Adrenal gland (tissue), 12 donors: Measurements from ENCODE around the gene KCNAB1. TPM values are rescaled to one million over a fixed set of nuclear protein-coding genes. Genes with fewer than 3 reads are reported as not detected.

Experiments used
- DNase-seq, 7 donors: peaks; one replicate each; pipeline ENCODE4 v3.0.0-alpha.2; 2019 to 2020
- H3K27ac ChIP-seq, 5 donors: fragments of 200-600 bp; sonication (generic) in 4 of 5; 1 replicate in 3 of 5; 2 replicates in 2 of 5; pipeline versions ENCODE4 v1.5.1 to v1.8.0; 2016 to 2020; ENCODE audit warnings: mild to moderate bottlenecking in 1 of 5
- H3K27me3 ChIP-seq: fragments of 200-600 bp; 2 replicates; pipeline ENCODE4 v1.8.0; 2021
- H3K36me3 ChIP-seq, 2 donors: fragments of 200-600 bp; replicated peaks in 1 of 2; 1 replicate in 1 of 2; 2 replicates in 1 of 2; pipeline versions ENCODE4 v1.5.1 to v1.8.0; 2018 to 2022
- H3K4me1 ChIP-seq, 2 donors: fragments of 200-600 bp; replicated peaks in 1 of 2; 1 replicate in 1 of 2; 2 replicates in 1 of 2; pipeline versions ENCODE4 v1.5.1 to v1.8.0; 2018 to 2021
- H3K4me3 ChIP-seq, 4 donors: fragments of 200-600 bp; sonication (generic) in 3 of 4; one replicate each; pipeline ENCODE4 v1.5.1; 2016 to 2018
- H3K9me3 ChIP-seq, 3 donors: fragments of 200-600 bp; sonication (generic) in 1 of 3; replicated peaks in 1 of 3; 1 replicate in 2 of 3; 2 replicates in 1 of 3; pipeline versions ENCODE4 v1.5.1 to v1.8.0; 2016 to 2021
- POLR2A ChIP-seq, 2 donors: fragments of 450-650 bp; IDR thresholded peaks; one replicate each; pipeline ENCODE4 v1.6.1; 2017; ENCODE audit warnings: antibody characterized with exemption in 2 of 2, mild to moderate bottlenecking in 2 of 2, moderate library complexity in 1 of 2
- WGBS, 4 donors: extraction: QIAGEN DNeasy Blood & Tissue Kit in 2 of 4; methylation state at CpG; one replicate each; pipeline versions ENCODE4 v1.1.5 to v1.1.7; 2013 to 2017; 5-methylcytosine and 5-hydroxymethylcytosine counted together
- intact Hi-C, 2 donors: fragments of 100-400 bp; cut with DNase I; formaldehyde crosslinking; loops; one replicate each; pipeline versions ENCODE4 v1.14.1 to v1.15.0; 2022 to 2023
- polyA plus RNA-seq, 3 donors: library from polyadenylated mRNA; stranded (reverse); fragments of 200-250 nt in 2 of 3; fragments of 350-450 nt in 1 of 3; fragmentation: Illumina TruSeq in 1 of 3; extraction: RNeasy Lipid Tissue Mini Kit (QIAGEN cat#74804) in 1 of 3; gene quantifications; one replicate each; pipeline ENCODE4 v1.2.3, GENCODE V29; 2013 to 2014
- total RNA-seq, 9 donors: library from RNA; depleted of rRNA in 4 of 9; stranded (reverse); fragments of >200 nt in 4 of 9; fragments of 120-200 nt in 1 of 9; fragmentation: NEBNext Ultra II Directional in 1 of 9; extraction: Animal tissue kit (Norgen Biotek cat#: 25700) in 1 of 9; gene quantifications; one replicate each; pipeline versions ENCODE4 v1.1.0 to v1.2.4, GENCODE V29; 2013 to 2023
- TF ChIP-seq, protein P1 (sequence below), 6 experiments: fragments of 450-650 bp in 4 of 6; fragments of 200-600 bp in 2 of 6; sonication (generic) in 1 of 6; IDR thresholded peaks; 1 replicate in 5 of 6; 2 replicates in 1 of 6; pipeline versions ENCODE4 v1.5.1 to v1.8.0; 2016 to 2021; ENCODE audit warnings: antibody characterized with exemption in 6 of 6, mild to moderate bottlenecking in 2 of 6, moderate library complexity in 1 of 6
- donor health status: healthy with polysubstance abuse.
- donor health status: Bipolar disorder and iron deficiency.
- donor health status: DM: yes; HTN: yes; CAD: no.
- donor health status: DM: no; HTN: no; CAD: no.
- donor health status: DM: no; HTN: no; CAD: no.
- donor health status: DM: yes; HTN: yes; CAD: no.

KCNAB1 gene
- total and polyA plus RNA-seq, 12 donors = 0.36 to 5.0 (median 1.5) TPM

DNA sequence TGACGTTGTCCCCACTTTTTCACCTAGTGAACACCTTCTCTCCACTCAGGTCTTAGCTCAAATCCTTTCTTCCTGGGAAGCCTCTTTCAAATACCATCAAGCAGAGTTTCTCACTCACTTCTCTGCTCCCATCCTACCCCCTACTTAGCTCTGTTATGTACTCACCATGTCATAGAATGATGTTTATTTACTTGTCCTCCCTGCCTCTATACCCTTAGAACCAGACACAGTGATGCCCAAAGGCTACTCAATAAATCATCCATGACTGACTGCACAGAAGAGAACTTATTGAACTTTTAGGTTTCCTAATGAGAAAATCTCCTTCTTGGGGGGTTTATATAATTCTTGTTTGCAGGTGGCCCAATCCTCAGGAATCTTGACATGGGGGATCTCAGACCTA, 280.4 kb downstream of the KCNAB1 start:
- Histone ChIP-seq H3K9me3 (no peaks in the 10 kb centered on the region), H3K36me3 (no peaks in the 10 kb centered on the region), H3K4me1 (no peaks in the 10 kb centered on the region), H3K27ac (no peak overlapping the region), H3K27me3 (no peaks in the 10 kb centered on the region), H3K4me3 (no peak overlapping the region)
- intact Hi-C loops = no loop called here
- TF ChIP-seq, protein P1, sequence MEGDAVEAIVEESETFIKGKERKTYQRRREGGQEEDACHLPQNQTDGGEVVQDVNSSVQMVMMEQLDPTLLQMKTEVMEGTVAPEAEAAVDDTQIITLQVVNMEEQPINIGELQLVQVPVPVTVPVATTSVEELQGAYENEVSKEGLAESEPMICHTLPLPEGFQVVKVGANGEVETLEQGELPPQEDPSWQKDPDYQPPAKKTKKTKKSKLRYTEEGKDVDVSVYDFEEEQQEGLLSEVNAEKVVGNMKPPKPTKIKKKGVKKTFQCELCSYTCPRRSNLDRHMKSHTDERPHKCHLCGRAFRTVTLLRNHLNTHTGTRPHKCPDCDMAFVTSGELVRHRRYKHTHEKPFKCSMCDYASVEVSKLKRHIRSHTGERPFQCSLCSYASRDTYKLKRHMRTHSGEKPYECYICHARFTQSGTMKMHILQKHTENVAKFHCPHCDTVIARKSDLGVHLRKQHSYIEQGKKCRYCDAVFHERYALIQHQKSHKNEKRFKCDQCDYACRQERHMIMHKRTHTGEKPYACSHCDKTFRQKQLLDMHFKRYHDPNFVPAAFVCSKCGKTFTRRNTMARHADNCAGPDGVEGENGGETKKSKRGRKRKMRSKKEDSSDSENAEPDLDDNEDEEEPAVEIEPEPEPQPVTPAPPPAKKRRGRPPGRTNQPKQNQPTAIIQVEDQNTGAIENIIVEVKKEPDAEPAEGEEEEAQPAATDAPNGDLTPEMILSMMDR (IDR thresholded peaks at IDR 0.05) = no peak
- TF ChIP-seq POLR2A (IDR thresholded peaks at IDR 0.05) = no peak
- 61 to 69% (median 65%) methylated on average over 1 of the region's 1 CpG for WGBS, 4 donors
- DNase-seq = no peak

DNA sequence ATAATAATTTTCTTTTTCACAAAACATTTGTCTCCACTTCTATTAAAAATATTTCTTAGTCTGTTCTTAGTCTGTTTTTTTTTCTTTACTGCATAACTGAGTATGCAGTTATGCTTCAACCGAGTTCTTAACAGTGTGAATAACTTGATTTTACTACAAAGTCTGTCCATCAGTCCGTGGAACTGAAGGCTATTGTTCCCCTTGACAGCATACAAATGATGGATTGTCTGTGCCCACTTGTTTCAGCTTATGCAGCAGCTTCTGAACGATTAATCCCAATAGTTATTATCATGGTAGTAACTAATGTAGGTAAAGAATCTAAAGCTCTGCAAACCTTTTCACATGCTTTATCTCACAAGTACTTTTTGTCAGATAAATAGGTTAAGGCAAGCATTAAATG, 283.8 kb downstream of the KCNAB1 start:
- H3K4me3 ChIP-seq = no peak overlapping the region
- no peaks in the 10 kb centered on the region for H3K4me1 ChIP-seq
- intact Hi-C loops = no loop called here
- H3K27ac ChIP-seq = no peak overlapping the region
- no peaks in the 10 kb centered on the region for H3K27me3 ChIP-seq
- TF ChIP-seq POLR2A (IDR thresholded peaks at IDR 0.05) = no peak
- TF ChIP-seq, protein P1 (IDR thresholded peaks at IDR 0.05) = no peak
- H3K9me3 ChIP-seq = no peaks in the 10 kb centered on the region
- no peak for DNase-seq
- H3K36me3 ChIP-seq = no peaks in the 10 kb centered on the region
- WGBS, 4 donors = 34 to 52% (median 47%) methylated on average over 3 of the region's 3 CpGs

- DNase-seq = no peak
- Histone ChIP-seq H3K36me3 (no peaks in the 10 kb centered on the region), H3K4me3 (no peak overlapping the region), H3K4me1 (no peaks in the 10 kb centered on the region), H3K9me3 (no peaks in the 10 kb centered on the region), H3K27me3 (no peaks in the 10 kb centered on the region), H3K27ac (no peak overlapping the region)
- TF ChIP-seq, protein P1 (IDR thresholded peaks at IDR 0.05) = no peak
- TF ChIP-seq POLR2A (IDR thresholded peaks at IDR 0.05) = no peak
- intact Hi-C loops = no loop called here
These were observed 286.0 kb downstream of the KCNAB1 start for GRCh38 chr3:156406393-156406792.

- H3K27ac ChIP-seq = no peak overlapping the region
- H3K4me1 ChIP-seq = no peaks in the 10 kb centered on the region
- WGBS, 4 donors = 64 to 74% (median 64%) methylated on average over 11 of the region's 11 CpGs
- no peak for TF ChIP-seq POLR2A (IDR thresholded peaks at IDR 0.05)
- TF ChIP-seq, protein P1 (IDR thresholded peaks at IDR 0.05) = no peak
- intact Hi-C loops = no loop called here
- H3K4me3 ChIP-seq = no peak overlapping the region
- no peaks in the 10 kb centered on the region for H3K9me3 ChIP-seq
- H3K27me3 ChIP-seq = no peaks in the 10 kb centered on the region
- H3K36me3 ChIP-seq = no peaks in the 10 kb centered on the region
- DNase-seq = no peak
These were observed 287.3 kb downstream of the KCNAB1 start for GRCh38 chr3:156407617-156408225.
